ENCODE results near the gene ARVCF. TPM values are rescaled to one million over a fixed set of nuclear protein-coding genes. Genes with fewer than 3 reads are reported as not detected.
A peak's percentile ranks its signal among the peaks of the same experiment; 100 is the strongest.

Gene ARVCF
- total RNA-seq (10 to 100 TPM; 59.7 to 64.4 TPM), polyA plus RNA-seq (100 to 1,000 TPM in 1 of 2 donors, 10 to 100 TPM in 1; 15.4 to 102 TPM)
- long read RNA-seq, donor 1, transcript ARVCF-211 (12 exons, 2,549 nt): major isoform, 6 of 190 reads
- long read RNA-seq, donor 1, partial matches to known transcripts: 55 of 190 reads
- long read RNA-seq, donor 1, other reads (novel, unspliced or antisense): 128 of 190 reads
- long read RNA-seq, donor 2, transcript ARVCF-211 (12 exons, 2,549 nt): major isoform, 5 of 63 reads
- long read RNA-seq, donor 2, partial matches to known transcripts: 8 of 63 reads
- long read RNA-seq, donor 2, other reads (novel, unspliced or antisense): 49 of 63 reads

DNA sequence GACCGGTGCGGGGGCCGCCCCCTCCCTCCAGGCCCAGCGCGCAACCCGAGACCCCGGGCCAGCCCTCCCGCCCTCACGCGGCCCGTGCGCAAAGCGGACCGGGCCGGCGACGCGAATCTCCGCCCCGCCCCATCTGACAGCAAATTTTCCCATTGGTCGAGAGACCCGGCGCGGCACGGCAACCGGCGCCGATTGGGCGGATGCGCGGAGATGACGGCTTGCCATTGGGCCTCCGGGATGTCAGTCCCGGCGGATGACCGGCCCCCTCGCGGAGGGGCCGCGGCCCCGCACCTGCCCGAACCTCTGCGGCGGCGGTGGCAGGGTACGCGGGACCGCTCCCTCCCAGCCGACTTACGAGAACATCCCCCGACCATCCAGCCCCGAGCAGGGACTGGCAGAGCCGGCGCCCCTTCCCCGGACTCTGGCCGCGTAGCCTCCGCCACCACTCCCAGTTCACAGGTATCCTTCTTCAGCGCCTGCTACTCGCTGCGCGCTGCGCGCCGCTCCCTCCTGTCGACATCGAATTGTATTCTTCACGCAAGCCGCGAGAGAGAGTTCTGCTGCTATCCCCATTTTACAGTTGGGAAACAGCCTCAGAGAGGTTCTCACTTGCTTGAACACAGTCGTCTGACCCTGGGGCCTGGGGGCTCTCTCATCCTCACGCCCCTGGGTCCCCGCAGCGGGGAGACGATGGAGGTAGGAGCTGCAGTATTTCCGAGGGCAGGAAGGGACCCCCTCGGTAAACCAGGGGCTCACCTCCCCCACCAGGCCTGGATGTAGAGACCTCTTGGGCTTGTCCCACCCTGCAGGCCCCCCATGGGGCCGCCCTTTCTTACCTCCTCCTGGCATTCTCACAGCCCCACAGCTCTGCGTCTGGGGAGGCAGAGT is at the start of gene ARVCF:
ARVCF (minus strand) TSS at position 90 of the 888 bp plus-strand sequence. CDS start 26,029 bp downstream, outside the sequence.
- peak; percentile 79 for ATAC-seq (ENCODE audit: low FRiP score)
- H3K27ac ChIP-seq (ENCODE audit: low read depth in 1 of 2, low read length in 2 of 2): no peak within 1 kb of the TSS
- no peaks in the 10 kb centered on the region for H3K9me3 ChIP-seq (ENCODE audit: control insufficient read depth, low read length)
- H3K4me3 ChIP-seq (ENCODE audit: low read length in 2 of 2): peak within 1 kb of the TSS; percentile 65 to 72
- no peaks in the 10 kb centered on the region for H3K36me3 ChIP-seq (ENCODE audit: control insufficient read depth in 1 of 2, insufficient read depth in 2 of 2, low read length in 1 of 2)
- no peaks in the 10 kb centered on the region for H3K27me3 ChIP-seq (ENCODE audit: control insufficient read depth in 1 of 2, insufficient read depth in 2 of 2, low read length in 1 of 2)
- intact Hi-C loops (cut with DNase I): no loop called here
- 1% methylated on average over 73 to 79 of the region's 79 CpGs for WGBS, 2 donors
- H3K4me1 ChIP-seq (ENCODE audit: control insufficient read depth in 1 of 2, insufficient read depth in 2 of 2, low read length in 2 of 2): no peaks in the 10 kb centered on the region
- DNase-seq: peak; percentile 94 to 97

DNA sequence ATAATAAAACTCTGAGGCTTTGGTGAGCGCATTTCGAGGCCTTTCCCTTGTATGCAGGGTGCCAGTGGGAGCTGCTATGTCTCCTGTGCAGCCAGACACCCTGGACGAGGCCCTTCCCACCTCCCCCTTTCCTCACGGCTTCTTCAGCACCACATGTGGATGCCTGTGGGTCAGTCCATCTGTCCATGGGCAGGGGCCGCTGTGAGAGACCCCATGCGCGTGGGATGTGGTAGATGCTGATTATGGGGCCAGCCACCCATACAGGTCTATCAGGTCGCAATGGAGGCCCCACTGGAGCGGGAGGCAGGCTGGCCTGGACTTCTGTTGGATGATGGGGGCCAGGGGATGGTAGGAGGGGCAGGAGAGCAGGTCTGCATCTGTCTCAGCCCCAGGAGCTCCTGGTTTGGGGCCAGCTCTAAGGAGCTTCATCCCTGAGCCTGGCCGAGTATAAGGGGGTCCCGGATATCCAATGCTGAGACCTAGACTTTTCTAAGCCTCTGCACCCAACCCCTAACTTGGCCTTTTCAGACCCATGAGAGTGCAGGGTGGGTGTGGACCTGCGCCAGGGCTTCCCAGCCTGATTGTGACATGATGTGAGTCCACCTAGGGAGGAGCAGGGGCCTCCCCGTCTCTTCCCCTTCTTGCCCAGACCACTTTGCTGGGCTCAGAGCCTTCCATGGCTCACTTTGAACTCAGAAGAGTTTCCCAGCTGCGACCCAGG is 49.4 kb upstream of the ARVCF start:
- H3K27me3 ChIP-seq (ENCODE audit: control insufficient read depth in 1 of 2, insufficient read depth in 2 of 2, low read length in 1 of 2): no peaks in the 10 kb centered on the region
- intact Hi-C loops (cut with DNase I): no loop called here
- no peaks in the 10 kb centered on the region for H3K9me3 ChIP-seq (ENCODE audit: control insufficient read depth, low read length)
- H3K4me1 ChIP-seq (ENCODE audit: control insufficient read depth in 1 of 2, insufficient read depth in 2 of 2, low read length in 2 of 2): no peaks in the 10 kb centered on the region
- DNase-seq: peak; percentile 34 to 68
- no peak for ATAC-seq (ENCODE audit: low FRiP score)
- peaks cover 0 to 6% of the 10 kb centered on the region in 2 donors for H3K36me3 ChIP-seq (ENCODE audit: control insufficient read depth in 1 of 2, insufficient read depth in 2 of 2, low read length in 1 of 2)
- WGBS, 2 donors: 83 to 86% methylated on average over 14 of the region's 14 CpGs
- H3K27ac ChIP-seq (ENCODE audit: low read depth in 1 of 2, low read length in 2 of 2): no peak overlapping the region
- H3K4me3 ChIP-seq (ENCODE audit: low read length in 2 of 2): no peak overlapping the region

DNA sequence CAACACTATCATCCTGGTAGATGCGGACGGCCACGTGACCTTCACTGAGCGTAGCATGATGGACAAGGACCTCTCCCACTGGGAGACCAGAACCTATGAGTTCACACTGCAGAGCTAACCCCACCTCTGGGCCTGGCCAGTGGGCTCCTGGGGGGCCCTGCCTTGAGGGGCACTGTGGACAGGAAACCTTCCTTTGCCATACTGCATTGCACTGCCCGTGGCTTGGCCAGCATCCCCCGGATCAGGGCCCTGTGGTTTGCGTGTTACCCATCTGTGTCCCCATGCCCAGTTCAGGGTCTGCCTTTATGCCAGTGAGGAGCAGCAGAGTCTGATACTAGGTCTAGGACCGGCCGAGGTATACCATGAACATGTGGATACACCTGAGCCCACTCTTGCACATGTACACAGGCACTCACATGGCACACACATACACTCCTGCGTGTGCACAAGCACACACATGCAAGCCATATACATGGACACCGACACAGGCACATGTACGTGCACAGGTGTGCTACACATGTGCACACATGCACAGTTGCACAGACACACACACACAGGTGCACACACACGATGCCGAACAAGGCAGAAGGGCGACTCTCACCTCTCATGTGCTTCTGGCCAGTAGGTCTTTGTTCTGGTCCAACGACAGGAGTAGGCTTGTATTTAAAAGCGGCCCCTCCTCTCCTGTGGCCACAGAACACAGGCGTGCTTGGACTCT is 48.1 kb upstream of the ARVCF start:
- 87 to 89% methylated on average over 18 of the region's 18 CpGs for WGBS, 2 donors
- Histone ChIP-seq H3K27ac (ENCODE audit: low read depth in 1 of 2, low read length in 2 of 2) (no peak overlapping the region), H3K4me1 (ENCODE audit: control insufficient read depth in 1 of 2, insufficient read depth in 2 of 2, low read length in 2 of 2) (no peaks in the 10 kb centered on the region), H3K9me3 (ENCODE audit: control insufficient read depth, low read length) (no peaks in the 10 kb centered on the region), H3K27me3 (ENCODE audit: control insufficient read depth in 1 of 2, insufficient read depth in 2 of 2, low read length in 1 of 2) (no peaks in the 10 kb centered on the region), H3K4me3 (ENCODE audit: low read length in 2 of 2) (no peak overlapping the region), H3K36me3 (ENCODE audit: control insufficient read depth in 1 of 2, insufficient read depth in 2 of 2, low read length in 1 of 2) (peaks cover 0 to 6% of the 10 kb centered on the region in 2 donors)
- peak in 1 of 2 donors; percentile 22 for DNase-seq
- ATAC-seq (ENCODE audit: low FRiP score): no peak
- intact Hi-C loops (cut with DNase I): no loop called here

DNA sequence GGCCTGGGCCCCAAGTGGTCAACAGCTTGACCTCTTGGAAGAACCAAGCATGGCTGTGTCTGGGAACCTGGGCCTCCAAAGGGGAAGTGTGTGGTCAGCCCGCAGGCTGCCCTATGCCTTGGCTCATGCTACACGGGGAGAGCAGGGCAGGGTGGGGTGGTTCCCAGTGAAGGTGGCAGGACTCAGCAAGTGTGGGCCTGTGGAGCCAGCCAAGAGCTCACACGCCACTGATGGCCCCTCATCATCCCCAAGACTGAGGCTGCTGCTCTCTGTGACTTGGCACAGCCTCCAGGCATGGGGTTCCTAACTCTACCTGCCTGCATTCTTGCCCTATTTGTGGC is 47.5 kb upstream of the ARVCF start:
- ATAC-seq (ENCODE audit: low FRiP score) (no peak), DNase-seq (no peak)
- 74 to 90% methylated on average over 3 of the region's 3 CpGs for WGBS, 2 donors
- intact Hi-C loops (cut with DNase I): no loop called here
- H3K9me3 ChIP-seq (ENCODE audit: control insufficient read depth, low read length): no peaks in the 10 kb centered on the region
- no peak overlapping the region for H3K4me3 ChIP-seq (ENCODE audit: low read length in 2 of 2)
- no peaks in the 10 kb centered on the region for H3K27me3 ChIP-seq (ENCODE audit: control insufficient read depth in 1 of 2, insufficient read depth in 2 of 2, low read length in 1 of 2)
- peaks cover 0 to 6% of the 10 kb centered on the region in 2 donors for H3K36me3 ChIP-seq (ENCODE audit: control insufficient read depth in 1 of 2, insufficient read depth in 2 of 2, low read length in 1 of 2)
- H3K4me1 ChIP-seq (ENCODE audit: control insufficient read depth in 1 of 2, insufficient read depth in 2 of 2, low read length in 2 of 2): no peaks in the 10 kb centered on the region
- no peak overlapping the region for H3K27ac ChIP-seq (ENCODE audit: low read depth in 1 of 2, low read length in 2 of 2)

DNA sequence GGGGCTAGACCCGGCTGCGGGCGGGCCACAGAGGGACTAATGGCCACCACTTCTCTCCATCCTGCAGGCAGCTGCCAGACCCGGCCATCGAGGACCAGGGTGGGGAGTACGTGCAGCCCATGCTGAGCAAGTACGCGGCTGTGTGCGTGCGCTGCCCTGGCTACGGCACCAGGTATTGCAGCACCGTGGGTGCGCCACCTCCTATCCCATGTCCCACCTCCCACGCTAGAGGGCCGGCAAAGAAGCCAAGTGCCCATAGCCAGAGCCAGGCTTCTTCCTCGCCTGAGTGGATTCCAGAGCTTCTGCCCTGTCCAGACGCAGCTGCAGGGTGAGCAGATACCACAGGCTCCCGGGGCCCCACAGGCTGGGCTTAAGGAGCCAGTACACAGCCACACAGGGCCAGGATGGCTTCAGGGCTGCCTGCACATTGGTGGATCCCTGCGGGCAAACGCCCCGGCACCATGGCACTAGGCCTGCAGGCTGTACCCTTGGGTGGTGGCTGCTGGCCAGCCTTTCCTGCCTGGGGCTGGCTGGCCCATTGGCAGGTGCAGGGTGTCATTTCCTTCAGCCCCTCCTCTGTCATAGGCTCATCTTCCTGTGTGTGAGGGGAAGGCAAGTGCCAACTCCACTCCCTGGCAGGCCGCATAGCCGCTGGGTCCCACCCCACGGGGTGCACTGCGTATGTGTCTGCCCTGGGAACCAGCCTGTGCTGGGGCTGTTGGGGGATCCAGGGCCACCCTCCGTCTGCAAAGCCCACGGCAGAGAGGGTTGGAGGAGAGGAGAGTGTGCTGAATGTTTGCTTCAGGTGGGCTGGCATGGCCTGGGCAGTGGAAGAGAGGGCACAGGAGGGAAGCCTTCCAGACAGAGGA is 46.9 kb upstream of the ARVCF start:
- intact Hi-C loops (cut with DNase I): no loop called here
- WGBS, 2 donors: 92 to 95% methylated on average over 25 to 27 of the region's 27 CpGs
- DNase-seq (peak; percentile 27 to 63), ATAC-seq (ENCODE audit: low FRiP score) (peak; percentile 20)
- H3K9me3 ChIP-seq (ENCODE audit: control insufficient read depth, low read length): no peaks in the 10 kb centered on the region
- H3K36me3 ChIP-seq (ENCODE audit: control insufficient read depth in 1 of 2, insufficient read depth in 2 of 2, low read length in 1 of 2): peaks cover 0 to 6% of the 10 kb centered on the region in 2 donors
- H3K4me1 ChIP-seq (ENCODE audit: control insufficient read depth in 1 of 2, insufficient read depth in 2 of 2, low read length in 2 of 2): no peaks in the 10 kb centered on the region
- no peak overlapping the region for H3K27ac ChIP-seq (ENCODE audit: low read depth in 1 of 2, low read length in 2 of 2)
- H3K27me3 ChIP-seq (ENCODE audit: control insufficient read depth in 1 of 2, insufficient read depth in 2 of 2, low read length in 1 of 2): no peaks in the 10 kb centered on the region
- no peak overlapping the region for H3K4me3 ChIP-seq (ENCODE audit: low read length in 2 of 2)

DNA sequence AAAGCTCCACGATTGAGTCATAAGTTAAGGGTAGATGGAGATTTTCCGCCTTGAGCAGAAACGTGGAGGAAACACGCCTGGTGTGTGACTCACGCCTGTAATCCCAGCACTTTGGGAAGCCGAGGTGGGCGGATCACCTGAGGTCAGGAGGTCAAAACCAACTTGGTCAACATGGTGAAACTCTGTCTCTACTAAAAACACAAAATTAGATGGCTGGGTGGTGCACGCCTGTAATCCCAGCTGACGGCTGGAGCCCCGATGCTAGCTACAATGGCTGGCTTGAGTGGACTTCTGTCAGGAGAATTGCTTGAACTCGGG is 46.1 kb upstream of the ARVCF start:
- no peak for ATAC-seq (ENCODE audit: low FRiP score)
- Histone ChIP-seq H3K9me3 (ENCODE audit: control insufficient read depth, low read length) (no peaks in the 10 kb centered on the region), H3K27me3 (ENCODE audit: control insufficient read depth in 1 of 2, insufficient read depth in 2 of 2, low read length in 1 of 2) (no peaks in the 10 kb centered on the region), H3K36me3 (ENCODE audit: control insufficient read depth in 1 of 2, insufficient read depth in 2 of 2, low read length in 1 of 2) (peaks cover 0 to 6% of the 10 kb centered on the region in 2 donors), H3K4me3 (ENCODE audit: low read length in 2 of 2) (no peak overlapping the region), H3K4me1 (ENCODE audit: control insufficient read depth in 1 of 2, insufficient read depth in 2 of 2, low read length in 2 of 2) (no peaks in the 10 kb centered on the region), H3K27ac (ENCODE audit: low read depth in 1 of 2, low read length in 2 of 2) (no peak overlapping the region)
- intact Hi-C loops (cut with DNase I): no loop called here
- DNase-seq: no peak
- 86% methylated on average over 11 of the region's 11 CpGs for WGBS, 2 donors

- Histone ChIP-seq H3K9me3 (ENCODE audit: control insufficient read depth, low read length) (no peaks in the 10 kb centered on the region), H3K4me3 (ENCODE audit: low read length in 2 of 2) (no peak overlapping the region), H3K36me3 (ENCODE audit: control insufficient read depth in 1 of 2, insufficient read depth in 2 of 2, low read length in 1 of 2) (peaks cover 0 to 6% of the 10 kb centered on the region in 2 donors), H3K4me1 (ENCODE audit: control insufficient read depth in 1 of 2, insufficient read depth in 2 of 2, low read length in 2 of 2) (no peaks in the 10 kb centered on the region), H3K27ac (ENCODE audit: low read depth in 1 of 2, low read length in 2 of 2) (no peak overlapping the region), H3K27me3 (ENCODE audit: control insufficient read depth in 1 of 2, insufficient read depth in 2 of 2, low read length in 1 of 2) (no peaks in the 10 kb centered on the region)
- ATAC-seq (ENCODE audit: low FRiP score) (no peak), DNase-seq (peak in 1 of 2 donors; percentile 61)
- intact Hi-C loops (cut with DNase I): no loop called here
- 92 to 93% methylated on average over 17 to 18 of the region's 18 CpGs for WGBS, 2 donors
These were observed 45.6 kb upstream of the ARVCF start for GRCh38 chr22:20062043-20062765.
